ENCODE measurements around the gene MSI2. TPM values are rescaled to one million over a fixed set of nuclear protein-coding genes. Genes with fewer than 3 reads are reported as not detected.

MSI2 gene
- total RNA-seq, 1 donor, result 23.2 TPM

DNA sequence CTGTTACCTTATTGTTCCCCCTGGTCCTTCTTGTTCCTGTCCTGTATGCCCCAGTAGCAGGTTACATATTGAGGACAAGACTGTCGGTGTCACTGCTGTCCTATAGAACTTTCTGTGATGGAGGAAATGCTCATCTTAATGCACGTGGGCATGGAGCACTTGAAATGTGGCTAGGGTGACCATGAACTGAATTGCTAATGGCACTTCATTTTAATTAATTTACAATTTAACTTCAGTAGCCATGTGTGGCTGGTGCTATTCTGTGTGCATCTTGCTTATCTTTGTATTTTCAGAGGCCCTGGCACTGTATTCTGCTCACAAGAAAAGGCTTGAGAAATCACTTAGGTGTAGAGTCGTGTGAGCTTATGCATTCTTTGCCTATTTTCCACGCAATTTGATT is 125.2 kb downstream of the MSI2 start:
- Histone ChIP-seq H4K20me1 (ENCODE audit: insufficient read depth, low read length) (no peaks in the 10 kb centered on the region), H3K27ac (ENCODE audit: low read depth, low read length) (no peak overlapping the region), H3K4me1 (ENCODE audit: insufficient read depth, low read length) (no peaks in the 10 kb centered on the region), H3K4me3 (ENCODE audit: insufficient read depth, low read length) (no peak overlapping the region), H2AFZ (ENCODE audit: low read length) (no peak overlapping the region), H3K36me3 (ENCODE audit: insufficient read depth, low read length) (no peaks in the 10 kb centered on the region), H3K9me3 (ENCODE audit: low read depth, low read length) (no peaks in the 10 kb centered on the region), H3K79me2 (ENCODE audit: insufficient read depth, low read length) (no peaks in the 10 kb centered on the region), H3K27me3 (ENCODE audit: insufficient read depth, low read length) (no peaks in the 10 kb centered on the region), H3K4me2 (ENCODE audit: insufficient read depth, low read length) (no peak overlapping the region)
- no peak for TF ChIP-seq CTCF (IDR thresholded peaks at IDR 0.05; ENCODE audit: extremely low read depth, low read depth, low read length)
- no peak for DNase-seq (ENCODE audit: insufficient read length, low spot score, missing footprints)

DNA sequence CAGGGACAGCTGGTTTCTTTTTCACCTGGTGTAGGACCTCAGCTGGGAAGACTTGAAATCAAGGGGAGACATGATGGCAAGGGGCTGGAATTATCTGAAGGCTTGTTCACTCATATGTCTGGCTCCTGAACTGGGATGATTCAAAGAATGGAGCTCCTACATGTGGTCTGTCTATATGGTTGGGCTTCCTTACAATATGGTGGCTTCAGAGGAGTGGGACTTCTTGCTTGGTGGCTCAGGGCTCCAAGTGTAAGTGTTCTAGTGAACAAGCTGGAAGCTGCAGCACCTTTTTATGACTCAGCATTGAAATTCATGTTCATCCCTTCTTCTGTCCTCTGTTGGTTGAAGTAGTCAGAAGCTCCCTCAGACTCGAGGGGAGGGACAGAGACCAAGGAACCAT is 127.9 kb downstream of the MSI2 start:
- H3K9me3 ChIP-seq (ENCODE audit: low read depth, low read length), result no peaks in the 10 kb centered on the region
- H3K79me2 ChIP-seq (ENCODE audit: insufficient read depth, low read length), result no peaks in the 10 kb centered on the region
- H3K36me3 ChIP-seq (ENCODE audit: insufficient read depth, low read length), result no peaks in the 10 kb centered on the region
- H4K20me1 ChIP-seq (ENCODE audit: insufficient read depth, low read length), result no peaks in the 10 kb centered on the region
- TF ChIP-seq CTCF (IDR thresholded peaks at IDR 0.05; ENCODE audit: extremely low read depth, low read depth, low read length), result no peak
- no peak for DNase-seq (ENCODE audit: insufficient read length, low spot score, missing footprints)
- no peaks in the 10 kb centered on the region for H3K27me3 ChIP-seq (ENCODE audit: insufficient read depth, low read length)
- H2AFZ ChIP-seq (ENCODE audit: low read length), result no peak overlapping the region
- no peak overlapping the region for H3K27ac ChIP-seq (ENCODE audit: low read depth, low read length)
- H3K4me2 ChIP-seq (ENCODE audit: insufficient read depth, low read length), result no peak overlapping the region
- H3K4me3 ChIP-seq (ENCODE audit: insufficient read depth, low read length), result no peak overlapping the region
- no peaks in the 10 kb centered on the region for H3K4me1 ChIP-seq (ENCODE audit: insufficient read depth, low read length)

DNA sequence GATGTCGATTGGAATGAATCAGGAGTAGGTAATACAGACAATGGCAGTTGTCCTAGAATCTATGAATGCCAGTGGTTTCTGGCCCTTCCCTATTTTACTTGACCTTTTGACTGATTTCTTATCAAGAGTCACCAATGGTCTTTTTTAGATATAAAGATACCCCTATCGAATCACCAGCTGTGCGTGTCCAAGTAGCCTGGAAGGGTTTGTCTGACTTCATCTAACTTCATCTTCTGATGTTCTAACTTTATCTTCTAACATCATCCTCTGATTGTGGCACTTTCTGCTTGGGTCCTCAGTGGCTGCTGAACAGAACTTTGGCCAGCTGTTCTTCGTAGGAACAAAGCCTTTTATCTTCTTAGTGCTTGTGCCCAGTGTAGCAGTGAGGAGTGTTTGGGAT is 129.7 kb downstream of the MSI2 start:
- H2AFZ ChIP-seq (ENCODE audit: low read length), result no peak overlapping the region
- H3K9me3 ChIP-seq (ENCODE audit: low read depth, low read length), result no peaks in the 10 kb centered on the region
- TF ChIP-seq CTCF (IDR thresholded peaks at IDR 0.05; ENCODE audit: extremely low read depth, low read depth, low read length), result no peak
- no peak overlapping the region for H3K4me3 ChIP-seq (ENCODE audit: insufficient read depth, low read length)
- no peak for DNase-seq (ENCODE audit: insufficient read length, low spot score, missing footprints)
- H3K79me2 ChIP-seq (ENCODE audit: insufficient read depth, low read length), result no peaks in the 10 kb centered on the region
- no peaks in the 10 kb centered on the region for H4K20me1 ChIP-seq (ENCODE audit: insufficient read depth, low read length)
- H3K4me1 ChIP-seq (ENCODE audit: insufficient read depth, low read length), result no peaks in the 10 kb centered on the region
- H3K36me3 ChIP-seq (ENCODE audit: insufficient read depth, low read length), result no peaks in the 10 kb centered on the region
- H3K27me3 ChIP-seq (ENCODE audit: insufficient read depth, low read length), result no peaks in the 10 kb centered on the region
- H3K4me2 ChIP-seq (ENCODE audit: insufficient read depth, low read length), result no peak overlapping the region
- H3K27ac ChIP-seq (ENCODE audit: low read depth, low read length), result no peak overlapping the region

- H4K20me1 ChIP-seq (ENCODE audit: insufficient read depth, low read length), result no peaks in the 10 kb centered on the region
- H3K4me1 ChIP-seq (ENCODE audit: insufficient read depth, low read length), result no peaks in the 10 kb centered on the region
- DNase-seq (ENCODE audit: insufficient read length, low spot score, missing footprints), result no peak
- H2AFZ ChIP-seq (ENCODE audit: low read length), result no peak overlapping the region
- H3K27ac ChIP-seq (ENCODE audit: low read depth, low read length), result no peak overlapping the region
- H3K79me2 ChIP-seq (ENCODE audit: insufficient read depth, low read length), result no peaks in the 10 kb centered on the region
- no peak overlapping the region for H3K4me2 ChIP-seq (ENCODE audit: insufficient read depth, low read length)
- TF ChIP-seq CTCF (IDR thresholded peaks at IDR 0.05; ENCODE audit: extremely low read depth, low read depth, low read length), result no peak
- no peak overlapping the region for H3K4me3 ChIP-seq (ENCODE audit: insufficient read depth, low read length)
- no peaks in the 10 kb centered on the region for H3K36me3 ChIP-seq (ENCODE audit: insufficient read depth, low read length)
- H3K9me3 ChIP-seq (ENCODE audit: low read depth, low read length), result no peaks in the 10 kb centered on the region
- no peaks in the 10 kb centered on the region for H3K27me3 ChIP-seq (ENCODE audit: insufficient read depth, low read length)
These were observed 131.3 kb downstream of the MSI2 start for GRCh38 chr17:57387575-57387974.
